Gastroesophageal sphincter (tissue), 3 donors: ENCODE data around the gene COL5A1.

Experiments
- CTCF ChIP-seq, 4 experiments: fragments of 200-600 bp in 2 of 4; fragments of 450-650 bp in 2 of 4; sonication (generic) in 1 of 4; IDR thresholded peaks; one replicate each; pipeline ENCODE4 v1.5.1; 2017 to 2019; ENCODE audit warnings: antibody characterized with exemption in 4 of 4, mild to moderate bottlenecking in 2 of 4, moderate library complexity in 2 of 4
- EP300 ChIP-seq: sonication (generic); formaldehyde crosslinking; IDR thresholded peaks from one replicate; pipeline ENCODE4 v1.6.1; 2017; ENCODE audit warnings: antibody characterized with exemption, mild to moderate bottlenecking
- POLR2A ChIP-seq, 2 donors: fragments of 450-650 bp; IDR thresholded peaks; one replicate each; pipeline ENCODE4 v1.6.1; 2017; ENCODE audit warnings: antibody characterized with exemption in 2 of 2, mild to moderate bottlenecking in 2 of 2, moderate library complexity in 1 of 2
- POLR2AphosphoS5 ChIP-seq: sonication (generic); formaldehyde crosslinking; IDR thresholded peaks from one replicate; pipeline ENCODE4 v1.6.1; 2017; ENCODE audit warnings: antibody characterized with exemption

- no peak for TF ChIP-seq CTCF (IDR thresholded peaks at IDR 0.05)
- TF ChIP-seq POLR2A (IDR thresholded peaks at IDR 0.05): no peak
- no peak for TF ChIP-seq EP300
- TF ChIP-seq POLR2AphosphoS5: no peak
Observed at GRCh38 chr9:134891053-134891452, 249.4 kb downstream of the COL5A1 start.
